Kidney epithelial cell (primary cell): Measurements from ENCODE around the gene RPS2. TPM values are rescaled to one million over a fixed set of nuclear protein-coding genes. Genes with fewer than 3 reads are reported as not detected.
A peak's percentile ranks its signal among the peaks of the same experiment; 100 is the strongest.

Source experiments
- DNase-seq: peaks from one replicate; pipeline ENCODE4 v3.0.0-alpha.2; 2010; ENCODE audit warnings: low read depth
- H3K27me3 ChIP-seq: 2 replicates; pipeline ENCODE4 v1.6.0; 2011; ENCODE audit warnings: low read length; ENCODE audit not compliant: control insufficient read depth, insufficient read depth
- H3K36me3 ChIP-seq: 2 replicates; pipeline ENCODE4 v1.5.1; 2011; ENCODE audit warnings: low read length; ENCODE audit not compliant: control insufficient read depth, insufficient read depth
- H3K4me3 ChIP-seq: 2 replicates; pipeline ENCODE4 v1.5.1; 2011; ENCODE audit warnings: low read depth, mild to moderate bottlenecking, control low read depth, low read length
- total RNA-seq: library from RNA; depleted of rRNA; stranded (reverse); fragments of >200 nt; gene quantifications from 2 replicates; pipeline ENCODE4 v1.2.3, GENCODE V29; 2015
- TF ChIP-seq, protein P1 (sequence below): IDR thresholded peaks from 2 replicates; pipeline ENCODE4 v1.5.1; 2011; ENCODE audit warnings: mild to moderate bottlenecking, moderate library complexity, low read length, control low read depth, inconsistent platforms; ENCODE audit not compliant: insufficient read depth, poor library complexity, severe bottlenecking

RPS2 gene
- total RNA-seq, 1 donor from 2014 or later, result 4,278 TPM

DNA sequence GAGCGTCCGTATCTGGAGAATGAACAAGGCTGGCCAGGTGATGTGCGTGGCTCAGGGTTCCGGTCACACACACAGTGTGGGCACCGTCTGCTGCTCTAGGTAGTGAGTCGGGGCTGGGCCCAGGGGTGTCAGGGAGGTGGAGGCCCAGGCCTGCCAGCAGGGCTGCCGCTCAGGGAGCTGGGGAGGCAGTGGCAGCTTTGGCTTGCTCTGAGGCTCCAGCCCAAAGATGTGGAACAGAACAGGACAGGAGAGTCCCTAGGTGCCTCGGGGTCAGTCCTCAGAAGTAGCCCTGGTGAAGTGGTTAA is 11.5 kb upstream of the RPS2 start:
- DNase-seq, result no peak
- H3K4me3 ChIP-seq, result no peak overlapping the region
- H3K27me3 ChIP-seq, result peaks cover 31% of the 10 kb centered on the region
- TF ChIP-seq, protein P1, sequence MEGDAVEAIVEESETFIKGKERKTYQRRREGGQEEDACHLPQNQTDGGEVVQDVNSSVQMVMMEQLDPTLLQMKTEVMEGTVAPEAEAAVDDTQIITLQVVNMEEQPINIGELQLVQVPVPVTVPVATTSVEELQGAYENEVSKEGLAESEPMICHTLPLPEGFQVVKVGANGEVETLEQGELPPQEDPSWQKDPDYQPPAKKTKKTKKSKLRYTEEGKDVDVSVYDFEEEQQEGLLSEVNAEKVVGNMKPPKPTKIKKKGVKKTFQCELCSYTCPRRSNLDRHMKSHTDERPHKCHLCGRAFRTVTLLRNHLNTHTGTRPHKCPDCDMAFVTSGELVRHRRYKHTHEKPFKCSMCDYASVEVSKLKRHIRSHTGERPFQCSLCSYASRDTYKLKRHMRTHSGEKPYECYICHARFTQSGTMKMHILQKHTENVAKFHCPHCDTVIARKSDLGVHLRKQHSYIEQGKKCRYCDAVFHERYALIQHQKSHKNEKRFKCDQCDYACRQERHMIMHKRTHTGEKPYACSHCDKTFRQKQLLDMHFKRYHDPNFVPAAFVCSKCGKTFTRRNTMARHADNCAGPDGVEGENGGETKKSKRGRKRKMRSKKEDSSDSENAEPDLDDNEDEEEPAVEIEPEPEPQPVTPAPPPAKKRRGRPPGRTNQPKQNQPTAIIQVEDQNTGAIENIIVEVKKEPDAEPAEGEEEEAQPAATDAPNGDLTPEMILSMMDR, result no peak
- H3K36me3 ChIP-seq, result peaks cover 6% of the 10 kb centered on the region

DNA sequence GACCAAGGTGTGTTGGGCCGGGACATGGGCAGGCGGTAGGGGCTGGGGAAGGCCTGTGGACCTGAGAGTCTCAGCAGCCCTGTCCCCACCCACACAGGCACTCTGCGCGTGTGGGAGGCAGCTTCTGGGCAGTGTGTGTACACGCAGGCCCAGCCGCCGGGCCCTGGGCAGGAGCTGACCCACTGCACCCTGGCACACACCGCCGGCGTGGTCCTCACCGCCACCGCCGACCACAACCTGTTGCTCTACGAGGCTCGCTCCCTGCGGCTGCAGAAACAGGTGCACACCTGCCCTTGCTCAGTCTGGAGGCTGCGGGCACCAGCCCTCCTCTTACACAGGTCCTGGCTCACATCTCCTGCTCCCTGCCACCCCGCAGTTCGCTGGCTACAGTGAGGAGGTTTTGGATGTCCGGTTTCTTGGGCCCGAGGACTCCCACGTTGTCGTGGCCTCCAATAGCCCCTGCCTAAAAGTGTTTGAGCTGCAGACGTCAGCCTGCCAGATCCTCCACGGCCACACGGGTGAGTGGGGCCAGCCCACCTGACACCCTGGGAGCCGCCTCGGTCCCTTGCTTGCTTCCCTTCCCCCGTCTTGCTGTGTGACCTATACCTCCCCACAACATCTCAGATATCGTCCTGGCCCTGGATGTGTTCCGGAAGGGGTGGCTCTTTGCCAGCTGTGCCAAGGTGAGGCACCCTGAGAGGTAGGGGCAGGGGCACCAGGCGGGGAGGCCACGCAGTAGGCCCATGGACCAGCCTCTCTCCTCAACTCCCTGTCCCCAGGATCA is 11.0 kb upstream of the RPS2 start:
- TF ChIP-seq, protein P1, result no peak
- no peak for DNase-seq
- H3K4me3 ChIP-seq, result no peak overlapping the region
- H3K27me3 ChIP-seq, result peaks cover 25% of the 10 kb centered on the region
- H3K36me3 ChIP-seq, result peaks cover 6% of the 10 kb centered on the region

DNA sequence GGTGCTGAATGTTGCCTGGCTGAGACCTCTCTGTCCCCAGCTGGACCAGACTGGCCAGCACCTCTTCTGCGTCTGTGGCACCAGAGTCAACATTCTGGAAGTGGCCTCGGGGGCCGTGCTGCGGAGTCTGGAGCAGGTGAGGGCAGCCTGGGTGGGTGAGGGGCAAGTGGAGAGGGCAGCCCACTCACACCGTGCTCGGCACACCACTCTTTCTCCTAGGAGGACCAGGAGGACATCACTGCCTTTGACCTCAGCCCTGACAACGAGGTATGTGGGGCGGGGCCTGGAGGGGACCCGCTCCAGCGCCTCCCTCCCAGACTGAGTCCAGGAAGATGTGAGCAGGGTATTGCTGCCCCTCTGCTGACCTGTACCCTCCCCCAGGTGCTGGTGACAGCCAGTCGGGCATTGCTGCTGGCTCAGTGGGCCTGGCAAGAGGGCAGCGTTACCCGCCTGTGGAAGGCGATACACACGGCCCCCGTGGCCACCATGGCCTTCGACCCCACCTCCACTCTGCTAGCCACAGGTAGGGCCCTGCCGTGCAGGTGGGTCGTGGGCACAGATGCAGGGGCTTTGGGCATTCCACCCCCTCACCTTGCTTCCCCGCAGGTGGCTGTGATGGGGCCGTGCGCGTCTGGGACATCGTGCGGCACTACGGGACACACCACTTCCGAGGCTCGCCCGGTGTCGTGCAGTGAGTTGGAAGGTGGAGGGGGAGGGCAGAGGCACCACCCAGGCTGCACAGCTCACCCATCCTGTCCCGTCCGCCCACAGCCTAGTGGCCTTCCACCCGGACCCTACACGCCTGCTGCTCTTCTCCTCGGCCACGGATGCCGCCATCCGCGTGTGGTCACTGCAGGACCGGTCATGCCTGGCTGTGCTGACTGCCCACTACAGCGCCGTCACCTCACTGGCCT is 9.8 kb upstream of the RPS2 start:
- TF ChIP-seq, protein P1, result no peak
- no peak for DNase-seq
- Histone ChIP-seq H3K4me3 (no peak overlapping the region), H3K27me3 (peaks cover 13% of the 10 kb centered on the region), H3K36me3 (peaks cover 6% of the 10 kb centered on the region)

DNA sequence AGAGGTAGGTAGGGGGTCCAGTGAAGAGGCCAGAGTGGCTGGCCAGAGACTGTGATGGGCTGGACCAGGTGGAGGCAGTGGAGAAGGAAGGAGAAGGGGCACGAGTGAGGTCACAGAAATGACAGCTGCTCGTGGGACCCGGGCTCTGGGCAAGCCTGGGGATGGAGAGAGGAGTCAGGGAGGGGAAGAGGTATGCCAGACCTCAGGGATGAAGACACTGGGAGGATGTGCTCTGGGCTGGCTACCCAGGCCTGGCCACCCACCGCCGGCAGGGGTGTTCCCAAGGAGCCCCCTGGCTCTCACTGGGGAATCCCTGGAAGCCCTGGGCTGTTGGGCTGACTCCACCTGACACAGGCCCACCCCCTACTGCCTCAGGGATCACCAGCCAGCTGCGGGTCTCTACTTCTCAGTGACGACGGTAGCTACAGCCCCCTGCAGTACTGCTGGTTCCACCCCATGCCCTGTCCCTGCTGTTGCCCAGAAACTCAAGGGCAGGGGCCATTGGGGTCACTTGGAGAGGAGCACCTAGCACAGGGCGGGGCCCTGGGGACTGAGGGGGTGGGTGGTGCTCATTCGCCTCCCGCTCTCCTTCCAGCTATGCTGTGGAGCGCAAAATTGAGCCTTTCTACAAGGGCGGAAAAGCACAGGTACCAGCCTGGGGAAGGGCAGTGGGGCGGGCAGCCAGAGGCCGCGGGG is 9.0 kb upstream of the RPS2 start:
- Histone ChIP-seq H3K4me3 (no peak overlapping the region), H3K27me3 (peaks cover 5% of the 10 kb centered on the region), H3K36me3 (peaks cover 5% of the 10 kb centered on the region)
- DNase-seq, result no peak
- TF ChIP-seq, protein P1, result no peak

DNA sequence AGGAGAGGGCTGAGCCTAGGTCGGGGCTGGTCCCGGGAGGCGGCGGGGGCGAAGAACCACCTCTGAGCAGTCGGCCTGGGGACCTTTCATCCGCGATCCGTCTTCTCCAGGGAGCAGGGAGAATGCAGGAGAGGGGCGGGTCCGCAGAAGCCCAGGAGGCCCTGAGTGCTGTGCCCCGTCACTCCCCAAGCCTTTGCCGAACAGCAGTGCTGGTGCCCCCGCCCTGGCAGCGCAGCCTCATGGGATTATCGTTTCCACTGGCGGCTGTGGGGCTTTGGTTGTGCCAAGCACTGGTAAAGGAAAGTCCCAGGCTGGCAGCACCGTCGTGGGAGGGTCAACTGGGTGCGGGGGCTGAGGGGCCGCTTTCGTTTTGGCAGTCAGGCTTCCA is 7.9 kb upstream of the RPS2 start:
- DNase-seq, result no peak
- TF ChIP-seq, protein P1, result no peak
- Histone ChIP-seq H3K27me3 (no peaks in the 10 kb centered on the region), H3K36me3 (peaks cover 5% of the 10 kb centered on the region), H3K4me3 (peak overlapping the region; percentile 91)
